ACC112 (cell line): ENCODE results near the gene ADRA2C.

Source experiments
- H2AFZ ChIP-seq: fragments of 200-600 bp; sonication (generic); one replicate; pipeline ENCODE4 v1.6.0; 2017; ENCODE audit warnings: antibody characterized with exemption, low read length; ENCODE audit not compliant: unreplicated experiment
- H3K27ac ChIP-seq: fragments of 200-600 bp; sonication (generic); 2 replicates; pipeline ENCODE4 v1.5.1; 2014; ENCODE audit warnings: low read depth, mild to moderate bottlenecking, antibody characterized with exemption, low read length, moderate library complexity
- H3K27me3 ChIP-seq: fragments of 200-600 bp; sonication (generic); 2 replicates; pipeline ENCODE4 v1.6.1; 2014; ENCODE audit warnings: mild to moderate bottlenecking, antibody characterized with exemption, low read length, moderate library complexity, mixed read lengths; ENCODE audit not compliant: insufficient read depth
- H3K36me3 ChIP-seq: fragments of 200-600 bp; sonication (generic); 2 replicates; pipeline ENCODE4 v1.6.1; 2016; ENCODE audit warnings: mild to moderate bottlenecking, antibody characterized with exemption, low read length, moderate library complexity, mixed read lengths; ENCODE audit not compliant: insufficient read depth
- H3K4me1 ChIP-seq: fragments of 200-600 bp; sonication (generic); one replicate; pipeline ENCODE4 v1.6.1; 2016; ENCODE audit warnings: low read length, mixed read lengths; ENCODE audit not compliant: insufficient read depth, unreplicated experiment, control insufficient read depth
- H3K4me3 ChIP-seq: fragments of 200-600 bp; sonication (generic); 2 replicates; pipeline ENCODE4 v1.5.1; 2014; ENCODE audit warnings: mild to moderate bottlenecking, low read depth, low read length
- H3K79me2 ChIP-seq: fragments of 200-600 bp; sonication (generic); one replicate; pipeline ENCODE4 v1.6.0; 2016; ENCODE audit warnings: low read length; ENCODE audit not compliant: control insufficient read depth, unreplicated experiment, insufficient read depth

Gene ADRA2C

DNA sequence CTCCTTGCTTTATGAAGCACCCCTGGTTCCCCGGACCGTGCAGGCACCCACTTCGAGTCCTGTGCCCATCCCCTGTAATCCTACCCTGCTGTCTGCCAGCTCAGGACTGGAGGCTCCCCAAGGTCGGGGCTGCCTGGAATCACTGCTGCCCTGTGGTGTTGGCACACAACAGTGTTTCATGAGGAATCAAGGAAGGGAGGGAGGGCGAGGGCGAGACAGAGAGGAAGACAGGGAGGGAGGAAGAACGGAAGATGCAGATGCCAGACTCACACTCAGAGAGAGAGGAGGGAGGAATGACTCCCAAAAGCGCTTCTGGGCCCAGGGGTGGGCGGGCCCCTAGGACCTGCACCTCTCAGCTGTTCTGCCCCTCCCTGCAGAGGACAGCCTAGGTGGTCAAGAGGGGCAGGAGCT lies 42.9 kb upstream of the ADRA2C start:
- no peak overlapping the region for H3K4me3 ChIP-seq
- peaks cover 79% of the 10 kb centered on the region for H3K27me3 ChIP-seq
- no peak overlapping the region for H3K27ac ChIP-seq
- no peak overlapping the region for H2AFZ ChIP-seq
- H3K4me1 ChIP-seq = no peaks in the 10 kb centered on the region
- H3K79me2 ChIP-seq = no peaks in the 10 kb centered on the region
- no peaks in the 10 kb centered on the region for H3K36me3 ChIP-seq

DNA sequence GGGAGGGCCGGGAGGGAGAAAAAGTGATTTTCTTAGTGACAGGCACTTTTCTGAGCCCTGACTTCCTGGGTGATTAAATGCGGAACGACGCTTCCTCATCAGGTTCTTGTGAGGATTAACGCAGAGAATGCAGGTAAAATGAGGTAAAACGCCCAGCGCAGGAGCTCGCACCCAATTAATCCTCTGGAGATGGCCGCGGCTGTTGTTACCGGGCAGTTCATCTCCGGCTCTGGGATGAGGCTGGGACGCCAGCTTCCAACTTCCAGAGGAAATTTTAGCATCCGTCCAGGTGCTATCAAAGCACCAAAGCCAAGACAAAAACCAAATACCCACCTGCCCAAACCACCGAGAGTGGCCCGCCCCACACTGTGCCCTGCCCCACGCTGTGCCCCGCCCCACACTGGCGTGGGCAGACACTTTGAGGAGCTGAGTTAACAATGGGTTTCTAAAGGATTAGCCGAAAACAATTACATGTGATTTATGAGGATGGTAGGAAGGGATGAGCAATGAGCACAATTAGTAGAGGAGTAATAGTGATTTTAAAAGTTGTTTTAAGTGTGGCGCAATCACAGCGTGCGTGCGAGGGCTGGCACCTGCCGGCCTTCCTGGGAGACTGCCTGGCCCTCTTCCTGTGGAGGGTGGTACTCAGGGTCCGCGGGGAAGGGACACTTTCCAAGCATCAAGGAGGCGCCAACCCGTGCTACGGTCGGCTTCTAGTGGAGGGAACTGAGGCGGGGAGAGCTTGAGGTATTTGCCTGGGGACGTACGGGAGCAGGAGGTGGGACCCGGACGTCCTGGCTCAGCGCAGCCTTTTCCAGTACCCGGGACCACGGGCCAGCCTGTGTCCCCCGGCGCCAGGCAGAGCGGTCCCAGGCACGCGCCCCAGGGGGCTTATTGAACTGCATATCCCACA lies 41.6 kb upstream of the ADRA2C start:
- H3K27ac ChIP-seq = no peak overlapping the region
- H3K36me3 ChIP-seq = no peaks in the 10 kb centered on the region
- H3K4me3 ChIP-seq = no peak overlapping the region
- H3K27me3 ChIP-seq = peaks cover 71% of the 10 kb centered on the region
- H3K79me2 ChIP-seq = no peaks in the 10 kb centered on the region
- H3K4me1 ChIP-seq = no peaks in the 10 kb centered on the region
- no peak overlapping the region for H2AFZ ChIP-seq

DNA sequence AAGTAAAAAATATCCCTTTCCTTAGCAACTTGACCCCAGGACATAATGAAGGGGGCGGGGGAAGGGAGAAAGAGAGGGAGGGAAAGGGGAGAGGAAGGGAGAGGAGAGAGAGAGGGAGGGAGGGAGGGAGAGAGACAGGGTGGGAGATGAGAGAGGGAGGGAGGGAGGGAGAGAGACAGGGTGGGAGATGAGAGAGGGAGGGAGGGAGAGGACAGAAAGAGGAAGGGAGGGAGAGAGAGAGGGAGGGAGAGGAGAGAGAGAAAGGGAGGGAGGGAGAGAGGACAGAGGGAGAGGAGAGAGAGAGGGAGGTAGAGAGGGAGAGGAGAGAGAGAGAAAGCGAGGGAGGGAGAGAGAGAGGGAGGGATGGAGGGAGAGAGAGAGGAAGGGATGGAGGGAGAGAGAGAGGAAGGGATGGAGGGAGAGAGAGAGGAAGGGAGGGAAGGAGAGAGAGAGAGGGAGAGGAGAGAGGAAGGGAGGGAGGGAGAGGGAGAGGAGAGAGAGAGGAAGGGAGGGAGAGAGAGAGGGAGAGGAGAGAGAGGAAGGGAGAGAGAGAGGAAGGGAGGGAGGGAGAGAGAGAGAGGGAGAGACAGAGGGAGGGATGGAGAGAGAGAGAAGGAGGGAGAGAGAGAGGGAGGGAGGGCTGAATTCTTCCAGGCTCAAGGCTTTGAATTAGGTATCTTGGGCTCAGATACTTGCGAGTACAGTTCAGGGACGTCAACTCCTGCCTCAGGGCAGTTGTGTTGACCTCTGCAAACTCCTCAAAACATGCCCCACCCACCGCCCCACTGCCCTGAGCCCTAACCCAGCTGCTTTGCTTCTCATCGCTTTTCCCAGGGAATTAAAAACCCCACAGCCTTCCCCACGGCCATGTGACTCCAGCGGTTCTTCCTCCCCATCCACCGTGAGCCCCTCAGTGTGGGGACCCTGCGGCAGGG lies 40.0 kb upstream of the ADRA2C start:
- no peaks in the 10 kb centered on the region for H3K36me3 ChIP-seq
- H3K4me3 ChIP-seq = no peak overlapping the region
- H3K4me1 ChIP-seq = no peaks in the 10 kb centered on the region
- H3K79me2 ChIP-seq = no peaks in the 10 kb centered on the region
- H3K27ac ChIP-seq = no peak overlapping the region
- peaks cover 57% of the 10 kb centered on the region for H3K27me3 ChIP-seq
- H2AFZ ChIP-seq = no peak overlapping the region

DNA sequence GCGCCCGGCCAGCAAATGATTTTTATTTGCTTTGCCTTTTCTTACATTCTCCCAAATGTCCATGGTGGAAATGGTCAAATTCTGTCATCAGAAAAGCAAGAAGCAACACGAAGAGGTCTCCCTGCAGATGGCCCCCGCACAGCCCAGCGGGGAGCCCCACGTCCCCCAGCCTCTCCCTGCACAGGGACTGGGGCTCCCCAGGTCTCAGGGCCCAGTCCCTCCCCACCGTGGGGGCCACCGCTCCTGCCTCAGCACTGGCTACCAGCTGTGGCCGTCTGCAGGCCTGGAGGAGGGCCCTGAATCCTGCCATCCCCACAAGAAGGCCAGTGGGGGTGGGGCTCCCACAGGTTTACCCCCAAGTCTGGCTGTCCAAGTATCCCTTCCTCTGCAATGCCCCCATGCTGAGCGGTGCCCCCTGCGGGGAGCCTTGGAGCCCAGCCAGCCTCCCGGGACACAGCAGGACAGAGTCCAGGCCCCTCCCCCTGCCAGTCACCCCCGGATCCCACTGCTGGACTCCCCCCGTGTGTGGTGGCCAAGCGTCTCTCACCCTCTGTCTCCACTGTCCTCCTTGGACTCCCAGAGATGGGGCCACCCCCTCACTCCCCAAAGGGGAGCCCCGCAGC lies 38.2 kb upstream of the ADRA2C start:
- no peaks in the 10 kb centered on the region for H3K4me1 ChIP-seq
- H3K36me3 ChIP-seq = no peaks in the 10 kb centered on the region
- H3K27ac ChIP-seq = no peak overlapping the region
- no peaks in the 10 kb centered on the region for H3K79me2 ChIP-seq
- H3K4me3 ChIP-seq = no peak overlapping the region
- H3K27me3 ChIP-seq = peaks cover 45% of the 10 kb centered on the region
- H2AFZ ChIP-seq = no peak overlapping the region

DNA sequence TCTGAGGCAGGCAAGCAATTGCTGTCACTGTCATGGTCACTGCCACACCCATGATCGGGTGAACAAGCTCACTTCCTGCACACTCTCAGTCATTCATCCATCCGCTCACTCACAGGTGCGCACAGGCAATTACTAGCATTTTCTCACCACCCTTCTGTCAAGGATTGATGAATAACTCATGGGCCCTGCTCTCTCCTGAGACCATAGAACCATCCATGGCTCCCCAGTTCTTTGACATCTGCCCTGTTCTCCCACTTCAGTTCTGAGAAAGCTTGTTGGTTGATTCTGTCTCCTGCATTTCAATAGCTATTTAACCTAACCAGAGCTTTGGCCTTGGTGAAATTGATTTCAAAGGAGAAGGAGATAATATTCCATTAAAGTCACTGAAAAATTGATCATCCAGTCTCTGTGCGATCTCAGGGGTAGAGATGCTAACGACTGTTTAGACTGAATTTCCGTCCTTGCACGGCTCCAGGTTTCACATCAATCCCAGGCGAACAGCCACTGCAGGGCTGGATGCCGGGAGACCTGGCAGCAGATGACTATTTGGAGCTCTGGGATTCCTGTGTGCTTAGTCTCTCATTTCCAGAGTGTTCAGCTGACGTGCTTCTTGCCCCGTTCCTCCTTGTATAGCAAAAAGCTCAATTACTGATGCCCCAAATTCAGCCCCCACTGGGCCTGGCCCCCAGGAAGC lies 36.9 kb upstream of the ADRA2C start:
- Histone ChIP-seq H3K36me3 (no peaks in the 10 kb centered on the region), H3K4me3 (no peak overlapping the region), H2AFZ (no peak overlapping the region), H3K27ac (no peak overlapping the region), H3K4me1 (no peaks in the 10 kb centered on the region), H3K79me2 (no peaks in the 10 kb centered on the region), H3K27me3 (peaks cover 44% of the 10 kb centered on the region)

GRCh38 chr4:3729882-3730226 lies 36.3 kb upstream of the ADRA2C start:
- H2AFZ ChIP-seq = no peak overlapping the region
- no peaks in the 10 kb centered on the region for H3K36me3 ChIP-seq
- no peaks in the 10 kb centered on the region for H3K79me2 ChIP-seq
- H3K4me3 ChIP-seq = no peak overlapping the region
- no peak overlapping the region for H3K27ac ChIP-seq
- no peaks in the 10 kb centered on the region for H3K4me1 ChIP-seq
- peaks cover 43% of the 10 kb centered on the region for H3K27me3 ChIP-seq

DNA sequence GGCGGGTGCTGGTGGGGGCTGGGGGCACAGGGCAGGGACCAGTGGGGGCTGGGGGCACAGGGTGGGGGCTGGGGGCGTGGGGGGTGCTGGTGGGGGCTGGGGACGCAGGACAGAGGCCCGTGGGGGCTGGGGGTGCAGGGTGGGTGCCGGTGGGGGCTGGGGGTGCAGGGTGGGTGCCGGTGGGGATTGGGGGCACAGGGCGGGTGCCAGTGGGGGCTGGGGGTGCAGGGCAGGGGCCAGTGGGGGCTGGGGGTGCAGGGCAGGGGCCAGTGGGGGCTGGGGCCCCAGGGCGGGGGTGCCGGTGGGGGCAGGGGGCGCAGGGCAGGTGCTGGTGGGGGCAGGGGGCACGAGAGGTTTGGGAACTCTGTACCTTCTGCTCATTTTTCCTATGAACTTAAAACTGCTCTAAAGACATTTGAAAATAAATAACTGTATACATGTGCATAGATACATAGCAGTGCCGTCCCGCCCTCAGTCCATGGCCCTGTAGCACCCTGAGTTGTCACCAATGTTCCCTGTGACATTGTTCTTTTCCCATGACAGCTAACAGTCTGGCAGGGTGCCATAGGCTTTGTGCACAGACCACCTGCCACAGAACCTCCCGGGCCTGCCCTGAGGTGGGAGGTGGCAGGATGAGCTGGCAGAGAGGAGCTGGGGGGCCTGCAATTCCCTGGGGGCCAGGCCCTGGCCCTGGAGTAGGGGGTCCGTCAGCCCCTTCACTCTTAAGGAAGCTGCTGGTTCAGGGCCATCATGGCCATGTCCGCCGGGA lies 35.6 kb upstream of the ADRA2C start:
- Histone ChIP-seq H2AFZ (no peak overlapping the region), H3K4me1 (no peaks in the 10 kb centered on the region), H3K27me3 (peaks cover 36% of the 10 kb centered on the region), H3K79me2 (no peaks in the 10 kb centered on the region), H3K36me3 (no peaks in the 10 kb centered on the region), H3K4me3 (no peak overlapping the region), H3K27ac (no peak overlapping the region)

DNA sequence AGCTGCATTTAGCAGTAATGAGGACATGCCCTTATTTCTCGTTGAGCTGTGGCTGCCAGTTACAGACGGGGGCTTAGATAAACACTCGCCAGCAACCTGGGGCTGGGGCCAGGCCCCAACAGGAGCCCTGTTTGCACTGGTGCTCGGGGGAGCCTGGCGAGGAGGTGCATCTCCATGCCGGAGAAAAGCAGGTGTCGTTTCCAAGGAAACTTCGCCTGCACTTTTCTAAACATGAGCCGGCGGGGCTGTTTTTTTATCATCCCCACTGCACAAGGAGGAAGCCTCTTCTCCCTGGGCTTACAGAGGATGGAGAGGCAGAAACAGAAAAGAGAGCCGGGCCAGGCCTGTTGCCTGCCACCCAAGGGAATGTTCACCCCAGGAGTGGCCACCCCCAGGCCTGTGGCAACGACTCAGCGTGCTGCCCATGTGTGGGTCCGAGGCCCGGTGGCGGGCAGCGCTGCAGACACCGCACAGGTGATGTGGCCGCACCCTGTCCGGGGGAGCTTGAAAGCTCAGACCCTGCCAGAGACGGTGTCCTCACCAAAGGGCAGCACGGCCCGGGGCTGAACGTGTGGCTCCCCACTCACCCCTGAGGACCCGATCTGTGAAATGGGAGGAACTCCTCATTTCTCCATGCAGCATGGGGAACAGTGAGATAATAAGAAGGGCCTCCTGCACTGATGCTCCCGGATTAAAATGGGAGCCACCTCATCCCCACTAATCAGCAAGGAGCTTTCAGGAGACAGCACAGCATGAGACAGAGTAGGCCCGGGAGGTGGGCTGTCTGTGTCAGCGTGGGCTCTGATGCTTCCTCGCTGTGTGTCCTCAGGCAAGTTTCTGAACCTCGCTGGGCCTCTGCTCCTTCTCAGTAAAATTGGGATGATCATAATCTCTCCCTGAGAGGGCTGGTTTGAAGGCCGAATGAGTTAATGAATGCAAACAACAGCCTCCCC lies 33.8 kb upstream of the ADRA2C start:
- Histone ChIP-seq H3K79me2 (no peaks in the 10 kb centered on the region), H3K36me3 (no peaks in the 10 kb centered on the region), H3K4me1 (no peaks in the 10 kb centered on the region), H3K27ac (no peak overlapping the region), H3K27me3 (peaks cover 37% of the 10 kb centered on the region), H3K4me3 (no peak overlapping the region), H2AFZ (no peak overlapping the region)

DNA sequence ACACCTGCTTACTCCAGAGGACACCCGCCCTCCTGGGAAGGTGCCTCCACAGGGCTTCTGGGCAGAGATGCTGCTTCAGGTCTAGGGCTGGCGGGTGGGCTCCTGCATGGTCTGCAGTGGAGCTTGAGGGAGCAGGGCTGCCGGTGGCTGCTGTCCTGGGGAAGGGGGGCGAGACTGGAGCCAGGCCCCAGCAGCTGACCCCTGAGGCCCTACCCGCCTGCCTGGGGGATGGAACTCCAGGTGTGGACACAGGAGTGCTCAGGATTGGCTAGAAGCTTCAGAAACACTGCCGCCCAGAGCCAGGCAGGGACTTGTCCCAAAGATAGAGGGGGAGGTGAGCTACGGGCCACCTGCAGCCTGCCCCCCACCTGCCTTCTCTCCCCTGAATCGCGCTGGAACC lies 33.0 kb upstream of the ADRA2C start:
- no peak overlapping the region for H3K4me3 ChIP-seq
- no peaks in the 10 kb centered on the region for H3K36me3 ChIP-seq
- no peaks in the 10 kb centered on the region for H3K79me2 ChIP-seq
- H3K27ac ChIP-seq = no peak overlapping the region
- no peak overlapping the region for H2AFZ ChIP-seq
- peaks cover 43% of the 10 kb centered on the region for H3K27me3 ChIP-seq
- H3K4me1 ChIP-seq = no peaks in the 10 kb centered on the region
